Parathyroid adenoma (tissue), 2 donors: ENCODE measurements around the gene SHC1.

Source experiments
- H2AFZ ChIP-seq: fragments of 300-600 bp; sonication (generic); one replicate; pipeline ENCODE4 v1.7.0; 2017; ENCODE audit warnings: antibody characterized with exemption, mild to moderate bottlenecking
- H3K27ac ChIP-seq: fragments of 300-600 bp; sonication (generic); one replicate; pipeline ENCODE4 v1.7.0; 2017
- H3K27me3 ChIP-seq: fragments of 300-600 bp; sonication (generic); one replicate; pipeline ENCODE4 v1.7.0; 2017; ENCODE audit warnings: low read length; ENCODE audit not compliant: control insufficient read depth, insufficient read depth
- H3K36me3 ChIP-seq: fragments of 300-600 bp; sonication (generic); one replicate; pipeline ENCODE4 v1.7.0; 2017; ENCODE audit warnings: low read length; ENCODE audit not compliant: control insufficient read depth, insufficient read depth
- H3K4me1 ChIP-seq: fragments of 300-600 bp; sonication (generic); one replicate; pipeline ENCODE4 v1.7.0; 2017; ENCODE audit warnings: control low read depth
- H3K4me2 ChIP-seq: fragments of 300-600 bp; sonication (generic); one replicate; pipeline ENCODE4 v1.7.0; 2017; ENCODE audit warnings: low read length
- H3K4me3 ChIP-seq: fragments of 300-600 bp; sonication (generic); one replicate; pipeline ENCODE4 v1.7.0; 2017; ENCODE audit warnings: low read depth, low read length
- H3K79me2 ChIP-seq: fragments of 300-600 bp; sonication (generic); one replicate; pipeline ENCODE4 v1.7.0; 2017; ENCODE audit warnings: control low read depth
- H3K9ac ChIP-seq: fragments of 300-600 bp; sonication (generic); one replicate; pipeline ENCODE4 v1.7.0; 2017; ENCODE audit warnings: mild to moderate bottlenecking
- H3K9me3 ChIP-seq: fragments of 300-600 bp; sonication (generic); one replicate; pipeline ENCODE4 v1.7.0; 2017; ENCODE audit warnings: low read length; ENCODE audit not compliant: control insufficient read depth
- CTCF ChIP-seq: fragments of 300-600 bp; sonication (generic); IDR thresholded peaks from one replicate; pipeline ENCODE4 v1.7.0; 2017; ENCODE audit warnings: antibody characterized with exemption, mild to moderate bottlenecking
- donor health status: primary hyperparathyroidism.

SHC1 gene

DNA sequence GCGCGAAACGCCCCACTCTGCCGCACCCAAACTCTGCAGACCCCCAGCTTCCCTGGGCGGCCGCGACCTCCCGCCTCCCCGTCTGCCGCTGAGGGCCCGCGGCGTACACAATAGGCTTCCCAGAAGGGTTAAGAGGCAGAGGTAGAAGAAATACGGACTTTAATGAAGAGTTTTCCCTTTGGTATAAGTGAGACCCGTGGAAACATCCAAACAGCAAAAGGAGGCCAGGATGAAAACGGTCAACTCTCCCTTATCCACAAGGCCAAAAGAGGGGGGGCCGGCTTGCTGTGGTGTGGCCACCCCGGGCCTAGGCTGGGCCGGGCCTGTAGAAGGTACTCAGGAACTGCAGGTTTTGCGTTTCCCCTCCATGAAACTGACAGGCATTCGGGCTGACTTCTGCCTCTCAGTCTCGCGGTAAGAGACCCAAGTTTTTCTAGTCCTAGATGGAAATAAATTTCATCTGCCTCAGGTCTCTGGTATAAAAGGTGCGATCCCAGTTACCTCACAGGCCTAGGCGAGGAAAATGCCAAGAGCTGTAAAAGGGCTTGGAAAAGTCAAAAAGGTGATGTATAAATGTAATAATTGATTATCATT, 8.3 kb downstream of the SHC1 start:
- Histone ChIP-seq H3K27me3 (no peaks in the 10 kb centered on the region), H3K27ac (peak overlapping the region; percentile 95), H2AFZ (peak overlapping the region; percentile 79), H3K79me2 (no peaks in the 10 kb centered on the region), H3K4me2 (peak overlapping the region; percentile 97), H3K9me3 (no peaks in the 10 kb centered on the region), H3K36me3 (no peaks in the 10 kb centered on the region), H3K9ac (peak overlapping the region; percentile 73), H3K4me3 (peak overlapping the region; percentile 96), H3K4me1 (peaks cover 12% of the 10 kb centered on the region)
- TF ChIP-seq CTCF: no peak

- peak within 1 kb of the TSS; percentile 95 for H3K27ac ChIP-seq
- H3K4me3 ChIP-seq: peak within 1 kb of the TSS; percentile 96
- no peaks in the 10 kb centered on the region for H3K27me3 ChIP-seq
- H3K79me2 ChIP-seq: no peaks in the 10 kb centered on the region
- peak within 1 kb of the TSS; percentile 97 for H3K4me2 ChIP-seq
- no peaks in the 10 kb centered on the region for H3K9me3 ChIP-seq
- no peaks in the 10 kb centered on the region for H3K36me3 ChIP-seq
- H3K4me1 ChIP-seq: peaks cover 12% of the 10 kb centered on the region
- TF ChIP-seq CTCF: peak; percentile 48
- H2AFZ ChIP-seq: peak within 1 kb of the TSS; percentile 79
- H3K9ac ChIP-seq: peak within 1 kb of the TSS; percentile 73
Observed at GRCh38 chr1:154961207-154962155, 9.1 kb downstream of the SHC1 start, which contains the start of gene PYGO2. Gene PYGO2 (minus strand): TSS chr1:154961782. CDS start chr1:154961576, 206 bp downstream.

- no peaks in the 10 kb centered on the region for H3K36me3 ChIP-seq
- H2AFZ ChIP-seq: no peak overlapping the region
- H3K27ac ChIP-seq: peak overlapping the region; percentile 95
- peak overlapping the region; percentile 96 for H3K4me3 ChIP-seq
- H3K4me2 ChIP-seq: peak overlapping the region; percentile 97
- no peak for TF ChIP-seq CTCF
- no peaks in the 10 kb centered on the region for H3K9me3 ChIP-seq
- H3K27me3 ChIP-seq: no peaks in the 10 kb centered on the region
- no peak overlapping the region for H3K9ac ChIP-seq
- H3K4me1 ChIP-seq: peaks cover 12% of the 10 kb centered on the region
- H3K79me2 ChIP-seq: no peaks in the 10 kb centered on the region
Observed at GRCh38 chr1:154960446-154961136, 10.0 kb downstream of the SHC1 start.

DNA sequence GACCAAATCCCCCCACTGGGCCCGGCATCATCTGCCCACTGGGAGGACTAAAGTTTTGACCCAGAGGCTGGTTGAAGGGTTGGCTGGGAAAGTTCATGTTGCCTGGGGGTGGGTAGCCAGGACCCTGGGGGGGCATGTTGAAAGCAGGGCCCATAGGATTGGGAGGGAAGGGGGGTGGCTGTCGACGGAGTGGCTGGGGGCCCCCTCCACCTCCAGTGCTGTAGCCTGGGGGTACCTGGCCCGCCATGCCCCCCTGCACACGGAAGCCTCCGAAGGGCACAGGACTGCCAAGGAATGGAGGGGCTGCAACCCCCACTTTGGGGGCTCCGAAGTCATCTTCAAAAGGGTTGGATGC, 11.1 kb downstream of the SHC1 start:
- no peak for TF ChIP-seq CTCF
- H3K4me1 ChIP-seq: peaks cover 17% of the 10 kb centered on the region
- H2AFZ ChIP-seq: no peak overlapping the region
- H3K27me3 ChIP-seq: no peaks in the 10 kb centered on the region
- no peak overlapping the region for H3K27ac ChIP-seq
- H3K4me2 ChIP-seq: no peak overlapping the region
- no peaks in the 10 kb centered on the region for H3K9me3 ChIP-seq
- H3K79me2 ChIP-seq: no peaks in the 10 kb centered on the region
- H3K4me3 ChIP-seq: no peak overlapping the region
- no peaks in the 10 kb centered on the region for H3K36me3 ChIP-seq
- H3K9ac ChIP-seq: no peak overlapping the region
